ENCODE data around the gene LRRC34.

DNA sequence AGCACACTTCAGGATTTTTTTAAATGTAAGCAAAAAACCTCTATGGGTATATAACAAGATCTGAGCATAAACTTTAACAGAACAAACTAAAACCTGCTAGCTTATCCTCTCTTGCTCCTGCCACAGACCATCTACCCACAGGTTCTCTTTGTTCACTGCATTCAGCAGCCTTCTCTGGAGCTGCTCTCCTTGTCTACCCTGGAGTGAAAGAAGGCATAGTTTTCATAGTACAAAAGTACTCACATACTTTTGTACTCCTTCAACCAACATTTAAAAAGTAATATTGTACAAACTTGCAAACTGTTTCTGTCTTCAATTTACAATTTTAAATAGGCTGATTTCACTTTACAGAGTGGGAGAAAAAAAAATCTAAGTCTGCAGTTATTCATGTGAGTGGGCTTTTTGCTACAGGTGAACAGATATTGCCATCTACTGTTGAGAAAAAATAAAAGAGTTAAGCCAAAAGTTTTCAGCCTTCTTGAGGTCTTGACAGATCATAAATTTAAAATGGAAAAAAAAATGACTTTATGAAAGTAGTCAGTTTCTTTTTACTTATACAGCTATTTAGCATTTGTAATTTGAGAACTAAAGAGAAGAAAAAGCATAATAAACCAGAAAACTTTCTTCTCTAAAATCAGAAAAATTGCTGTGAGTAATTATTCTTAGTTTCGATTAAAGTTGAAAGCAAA lies 68.2 kb downstream of the LRRC34 start:
- no peak for TF ChIP-seq POLR2A (IDR thresholded peaks at IDR 0.05; ENCODE audit: low read length)
- TF ChIP-seq GATA1 (IDR thresholded peaks at IDR 0.05; ENCODE audit: low read depth, low read length), result no peak
